ENCODE results near the gene LCMT1.
"Not testable (repeated sequence)": the region's sequence is repeated elsewhere in the genome, so short reads cannot be mapped to it uniquely, and the experiment has no call there.

Gene LCMT1

GRCh38 chr16:25158401-25158800 is 46.9 kb downstream of the LCMT1 start:
- H3K27ac ChIP-seq (ENCODE audit: insufficient read depth, low read length, poor library complexity, severe bottlenecking), result no peak overlapping the region
- DNase-seq, result no peak
- no peaks in the 10 kb centered on the region for H3K4me1 ChIP-seq (ENCODE audit: control insufficient read depth, insufficient read depth, low read length, poor library complexity, severe bottlenecking)
- H3K4me3 ChIP-seq (ENCODE audit: insufficient read depth, low read depth, low read length, poor library complexity, severe bottlenecking), result no peak overlapping the region
- H3K36me3 ChIP-seq (ENCODE audit: control insufficient read depth, insufficient read depth, low read length), result peaks cover 30% of the 10 kb centered on the region
- no peaks in the 10 kb centered on the region for H3K9me3 ChIP-seq (ENCODE audit: control insufficient read depth, low read length)
- no peaks in the 10 kb centered on the region for H3K27me3 ChIP-seq (replicated peaks; ENCODE audit: control insufficient read depth, insufficient read depth, low read length, poor library complexity, severe bottlenecking)

GRCh38 chr16:25161753-25162367 is 50.3 kb downstream of the LCMT1 start:
- no peak overlapping the region for H3K4me3 ChIP-seq (ENCODE audit: insufficient read depth, low read depth, low read length, poor library complexity, severe bottlenecking)
- peaks cover 45% of the 10 kb centered on the region for H3K36me3 ChIP-seq (ENCODE audit: control insufficient read depth, insufficient read depth, low read length)
- H3K27ac ChIP-seq (ENCODE audit: insufficient read depth, low read length, poor library complexity, severe bottlenecking), result no peak overlapping the region
- H3K27me3 ChIP-seq (replicated peaks; ENCODE audit: control insufficient read depth, insufficient read depth, low read length, poor library complexity, severe bottlenecking), result no peaks in the 10 kb centered on the region
- no peak for DNase-seq
- no peaks in the 10 kb centered on the region for H3K9me3 ChIP-seq (ENCODE audit: control insufficient read depth, low read length)
- H3K4me1 ChIP-seq (ENCODE audit: control insufficient read depth, insufficient read depth, low read length, poor library complexity, severe bottlenecking), result no peaks in the 10 kb centered on the region

GRCh38 chr16:25163683-25164082 is 52.1 kb downstream of the LCMT1 start:
- H3K4me1 ChIP-seq (ENCODE audit: control insufficient read depth, insufficient read depth, low read length, poor library complexity, severe bottlenecking), result no peaks in the 10 kb centered on the region
- no peaks in the 10 kb centered on the region for H3K9me3 ChIP-seq (ENCODE audit: control insufficient read depth, low read length)
- H3K27ac ChIP-seq (ENCODE audit: insufficient read depth, low read length, poor library complexity, severe bottlenecking), result no peak overlapping the region
- H3K4me3 ChIP-seq (ENCODE audit: insufficient read depth, low read depth, low read length, poor library complexity, severe bottlenecking), result no peak overlapping the region
- peaks cover 41% of the 10 kb centered on the region for H3K36me3 ChIP-seq (ENCODE audit: control insufficient read depth, insufficient read depth, low read length)
- no peaks in the 10 kb centered on the region for H3K27me3 ChIP-seq (replicated peaks; ENCODE audit: control insufficient read depth, insufficient read depth, low read length, poor library complexity, severe bottlenecking)
- DNase-seq, result no peak

- Histone ChIP-seq H3K4me3 (ENCODE audit: insufficient read depth, low read depth, low read length, poor library complexity, severe bottlenecking) (no peak overlapping the region), H3K9me3 (ENCODE audit: control insufficient read depth, low read length) (no peaks in the 10 kb centered on the region), H3K4me1 (ENCODE audit: control insufficient read depth, insufficient read depth, low read length, poor library complexity, severe bottlenecking) (no peaks in the 10 kb centered on the region), H3K27ac (ENCODE audit: insufficient read depth, low read length, poor library complexity, severe bottlenecking) (no peak overlapping the region), H3K27me3 (replicated peaks; ENCODE audit: control insufficient read depth, insufficient read depth, low read length, poor library complexity, severe bottlenecking) (no peaks in the 10 kb centered on the region), H3K36me3 (ENCODE audit: control insufficient read depth, insufficient read depth, low read length) (peaks cover 54% of the 10 kb centered on the region)
- no peak for DNase-seq
Observed at GRCh38 chr16:25165284-25165683, 53.7 kb downstream of the LCMT1 start.

- H3K36me3 ChIP-seq (ENCODE audit: control insufficient read depth, insufficient read depth, low read length), result peaks cover 72% of the 10 kb centered on the region
- H3K27me3 ChIP-seq (replicated peaks; ENCODE audit: control insufficient read depth, insufficient read depth, low read length, poor library complexity, severe bottlenecking); H3K27ac ChIP-seq (ENCODE audit: insufficient read depth, low read length, poor library complexity, severe bottlenecking); H3K9me3 ChIP-seq (ENCODE audit: control insufficient read depth, low read length); H3K4me1 ChIP-seq (ENCODE audit: control insufficient read depth, insufficient read depth, low read length, poor library complexity, severe bottlenecking); DNase-seq; H3K4me3 ChIP-seq (ENCODE audit: insufficient read depth, low read depth, low read length, poor library complexity, severe bottlenecking): not testable (repeated sequence)
Observed at GRCh38 chr16:25167920-25168319, 56.4 kb downstream of the LCMT1 start.

GRCh38 chr16:25171390-25171789 is 59.8 kb downstream of the LCMT1 start:
- peaks cover 65% of the 10 kb centered on the region for H3K36me3 ChIP-seq (ENCODE audit: control insufficient read depth, insufficient read depth, low read length)
- H3K9me3 ChIP-seq (ENCODE audit: control insufficient read depth, low read length), result no peaks in the 10 kb centered on the region
- no peak for DNase-seq
- H3K4me1 ChIP-seq (ENCODE audit: control insufficient read depth, insufficient read depth, low read length, poor library complexity, severe bottlenecking), result no peaks in the 10 kb centered on the region
- no peak overlapping the region for H3K27ac ChIP-seq (ENCODE audit: insufficient read depth, low read length, poor library complexity, severe bottlenecking)
- no peaks in the 10 kb centered on the region for H3K27me3 ChIP-seq (replicated peaks; ENCODE audit: control insufficient read depth, insufficient read depth, low read length, poor library complexity, severe bottlenecking)
- no peak overlapping the region for H3K4me3 ChIP-seq (ENCODE audit: insufficient read depth, low read depth, low read length, poor library complexity, severe bottlenecking)

GRCh38 chr16:25172831-25173230 is 61.3 kb downstream of the LCMT1 start:
- Histone ChIP-seq H3K4me1 (ENCODE audit: control insufficient read depth, insufficient read depth, low read length, poor library complexity, severe bottlenecking) (no peaks in the 10 kb centered on the region), H3K4me3 (ENCODE audit: insufficient read depth, low read depth, low read length, poor library complexity, severe bottlenecking) (no peak overlapping the region), H3K27me3 (replicated peaks; ENCODE audit: control insufficient read depth, insufficient read depth, low read length, poor library complexity, severe bottlenecking) (no peaks in the 10 kb centered on the region), H3K9me3 (ENCODE audit: control insufficient read depth, low read length) (no peaks in the 10 kb centered on the region), H3K36me3 (ENCODE audit: control insufficient read depth, insufficient read depth, low read length) (peaks cover 59% of the 10 kb centered on the region), H3K27ac (ENCODE audit: insufficient read depth, low read length, poor library complexity, severe bottlenecking) (no peak overlapping the region)
- no peak for DNase-seq

- peaks cover 56% of the 10 kb centered on the region for H3K36me3 ChIP-seq (ENCODE audit: control insufficient read depth, insufficient read depth, low read length)
- DNase-seq, result no peak
- no peak overlapping the region for H3K4me3 ChIP-seq (ENCODE audit: insufficient read depth, low read depth, low read length, poor library complexity, severe bottlenecking)
- no peak overlapping the region for H3K27ac ChIP-seq (ENCODE audit: insufficient read depth, low read length, poor library complexity, severe bottlenecking)
- H3K9me3 ChIP-seq (ENCODE audit: control insufficient read depth, low read length), result no peaks in the 10 kb centered on the region
- H3K27me3 ChIP-seq (replicated peaks; ENCODE audit: control insufficient read depth, insufficient read depth, low read length, poor library complexity, severe bottlenecking), result no peaks in the 10 kb centered on the region
- no peaks in the 10 kb centered on the region for H3K4me1 ChIP-seq (ENCODE audit: control insufficient read depth, insufficient read depth, low read length, poor library complexity, severe bottlenecking)
Observed at GRCh38 chr16:25174285-25174684, 62.7 kb downstream of the LCMT1 start.

GRCh38 chr16:25176136-25176535 is 64.6 kb downstream of the LCMT1 start:
- Histone ChIP-seq H3K36me3 (ENCODE audit: control insufficient read depth, insufficient read depth, low read length) (peaks cover 38% of the 10 kb centered on the region), H3K4me3 (ENCODE audit: insufficient read depth, low read depth, low read length, poor library complexity, severe bottlenecking) (no peak overlapping the region), H3K4me1 (ENCODE audit: control insufficient read depth, insufficient read depth, low read length, poor library complexity, severe bottlenecking) (no peaks in the 10 kb centered on the region), H3K9me3 (ENCODE audit: control insufficient read depth, low read length) (no peaks in the 10 kb centered on the region), H3K27ac (ENCODE audit: insufficient read depth, low read length, poor library complexity, severe bottlenecking) (no peak overlapping the region), H3K27me3 (replicated peaks; ENCODE audit: control insufficient read depth, insufficient read depth, low read length, poor library complexity, severe bottlenecking) (no peaks in the 10 kb centered on the region)
- no peak for DNase-seq

- no peaks in the 10 kb centered on the region for H3K27me3 ChIP-seq (replicated peaks; ENCODE audit: control insufficient read depth, insufficient read depth, low read length, poor library complexity, severe bottlenecking)
- DNase-seq, result no peak
- H3K4me1 ChIP-seq (ENCODE audit: control insufficient read depth, insufficient read depth, low read length, poor library complexity, severe bottlenecking), result no peaks in the 10 kb centered on the region
- no peaks in the 10 kb centered on the region for H3K9me3 ChIP-seq (ENCODE audit: control insufficient read depth, low read length)
- H3K27ac ChIP-seq (ENCODE audit: insufficient read depth, low read length, poor library complexity, severe bottlenecking), result no peak overlapping the region
- H3K36me3 ChIP-seq (ENCODE audit: control insufficient read depth, insufficient read depth, low read length), result peaks cover 27% of the 10 kb centered on the region
- H3K4me3 ChIP-seq (ENCODE audit: insufficient read depth, low read depth, low read length, poor library complexity, severe bottlenecking), result no peak overlapping the region
Observed at GRCh38 chr16:25177512-25177830, 65.9 kb downstream of the LCMT1 start.
